Esophagus squamous epithelium (tissue), 5 donors: ENCODE measurements around the gene LMAN2L. TPM values are rescaled to one million over a fixed set of nuclear protein-coding genes. Genes with fewer than 3 reads are reported as not detected.

Source experiments
- DNase-seq: peaks from one replicate; lab custom pipeline; 2025; lab: John Stamatoyannopoulos, UW
- H3K27ac ChIP-seq, 4 donors: fragments of 200-600 bp; sonication (generic); one replicate each; pipeline ENCODE4 v1.5.1; 2016 to 2019; ENCODE audit warnings: mild to moderate bottlenecking in 1 of 4
- H3K27me3 ChIP-seq, 4 donors: fragments of 200-600 bp; sonication (generic); 1 replicate in 3 of 4; 2 replicates in 1 of 4; pipeline versions ENCODE4 v1.5.1 to v1.6.0; 2017 to 2021; ENCODE audit warnings: antibody characterized with exemption in 1 of 4
- H3K36me3 ChIP-seq, 3 donors: fragments of 200-600 bp; sonication (generic); one replicate each; pipeline ENCODE4 v1.5.1; 2016 to 2019
- H3K4me1 ChIP-seq, 3 donors: fragments of 200-600 bp; sonication (generic); one replicate each; pipeline ENCODE4 v1.5.1; 2017 to 2019
- H3K4me3 ChIP-seq, 4 donors: fragments of 200-600 bp; sonication (generic); 1 replicate in 3 of 4; 2 replicates in 1 of 4; pipeline ENCODE4 v1.5.1; 2016 to 2019; ENCODE audit warnings: mild to moderate bottlenecking in 2 of 4, moderate library complexity in 1 of 4
- H3K9me3 ChIP-seq, 3 donors: fragments of 200-600 bp; sonication (generic); one replicate each; pipeline ENCODE4 v1.5.1; 2016 to 2019
- POLR2A ChIP-seq, 4 donors: fragments of 450-650 bp; IDR thresholded peaks; one replicate each; pipeline ENCODE4 v1.6.1; 2017; ENCODE audit warnings: antibody characterized with exemption in 4 of 4, mild to moderate bottlenecking in 4 of 4, moderate library complexity in 3 of 4
- WGBS, 2 donors: methylation state at CpG; one replicate each; pipeline ENCODE4 v1.1.5; 2018; 5-methylcytosine and 5-hydroxymethylcytosine counted together
- intact Hi-C: fragments of 100-400 bp; cut with DNase I; formaldehyde crosslinking; loops from one replicate; pipeline ENCODE4 v1.15.0; 2022
- total RNA-seq, 4 donors: library from RNA; depleted of rRNA; stranded (reverse); fragments of >200 nt; gene quantifications; one replicate each; pipeline ENCODE4 v1.1.0, GENCODE V29; 2016
- TF ChIP-seq, protein P1 (sequence below), 6 experiments: fragments of 450-650 bp in 4 of 6; fragments of 200-600 bp in 2 of 6; sonication (generic) in 2 of 6; IDR thresholded peaks; one replicate each; pipeline ENCODE4 v1.5.1; 2016 to 2019; ENCODE audit warnings: antibody characterized with exemption in 6 of 6, mild to moderate bottlenecking in 4 of 6, moderate library complexity in 4 of 6
- donor health status: DM: yes; HTN: yes; CAD: no.

The LMAN2L gene
- total RNA-seq, 4 donors from 2014 or later: 7.4 to 12.6 (median 10.5) TPM

DNA sequence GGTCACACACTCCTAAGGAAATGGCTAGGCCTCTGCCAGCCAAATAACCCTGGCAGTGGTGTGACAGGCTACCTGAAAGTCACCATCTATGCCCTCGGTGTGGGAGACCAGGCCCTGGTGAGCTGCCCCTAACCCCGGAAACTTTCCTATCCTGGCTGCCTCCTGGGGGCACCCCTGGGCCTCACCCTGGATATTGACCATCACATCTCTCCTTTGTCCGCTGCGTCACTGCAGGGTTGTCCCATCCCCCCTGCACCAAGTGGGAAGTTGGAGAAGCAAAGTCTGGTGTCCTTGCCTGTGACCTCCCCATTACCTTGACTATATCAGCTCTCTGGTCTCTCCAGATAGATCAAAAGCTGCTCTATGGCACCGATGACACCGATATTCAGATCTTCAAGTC is 78.5 kb downstream of the LMAN2L start:
- no peak overlapping the region for H3K4me3 ChIP-seq
- H3K36me3 ChIP-seq: no peaks in the 10 kb centered on the region
- H3K27me3 ChIP-seq: no peaks in the 10 kb centered on the region
- no peak overlapping the region for H3K27ac ChIP-seq
- TF ChIP-seq POLR2A (IDR thresholded peaks at IDR 0.05): no peak
- TF ChIP-seq, protein P1, sequence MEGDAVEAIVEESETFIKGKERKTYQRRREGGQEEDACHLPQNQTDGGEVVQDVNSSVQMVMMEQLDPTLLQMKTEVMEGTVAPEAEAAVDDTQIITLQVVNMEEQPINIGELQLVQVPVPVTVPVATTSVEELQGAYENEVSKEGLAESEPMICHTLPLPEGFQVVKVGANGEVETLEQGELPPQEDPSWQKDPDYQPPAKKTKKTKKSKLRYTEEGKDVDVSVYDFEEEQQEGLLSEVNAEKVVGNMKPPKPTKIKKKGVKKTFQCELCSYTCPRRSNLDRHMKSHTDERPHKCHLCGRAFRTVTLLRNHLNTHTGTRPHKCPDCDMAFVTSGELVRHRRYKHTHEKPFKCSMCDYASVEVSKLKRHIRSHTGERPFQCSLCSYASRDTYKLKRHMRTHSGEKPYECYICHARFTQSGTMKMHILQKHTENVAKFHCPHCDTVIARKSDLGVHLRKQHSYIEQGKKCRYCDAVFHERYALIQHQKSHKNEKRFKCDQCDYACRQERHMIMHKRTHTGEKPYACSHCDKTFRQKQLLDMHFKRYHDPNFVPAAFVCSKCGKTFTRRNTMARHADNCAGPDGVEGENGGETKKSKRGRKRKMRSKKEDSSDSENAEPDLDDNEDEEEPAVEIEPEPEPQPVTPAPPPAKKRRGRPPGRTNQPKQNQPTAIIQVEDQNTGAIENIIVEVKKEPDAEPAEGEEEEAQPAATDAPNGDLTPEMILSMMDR (IDR thresholded peaks at IDR 0.05): no peak
- 85 to 98% methylated on average over 2 to 6 of the region's 6 CpGs for WGBS, 2 donors
- intact Hi-C loops: no loop called here
- peaks cover 6 to 15% (median 6%) of the 10 kb centered on the region in 3 donors for H3K4me1 ChIP-seq
- H3K9me3 ChIP-seq: no peaks in the 10 kb centered on the region
- no peak for DNase-seq

DNA sequence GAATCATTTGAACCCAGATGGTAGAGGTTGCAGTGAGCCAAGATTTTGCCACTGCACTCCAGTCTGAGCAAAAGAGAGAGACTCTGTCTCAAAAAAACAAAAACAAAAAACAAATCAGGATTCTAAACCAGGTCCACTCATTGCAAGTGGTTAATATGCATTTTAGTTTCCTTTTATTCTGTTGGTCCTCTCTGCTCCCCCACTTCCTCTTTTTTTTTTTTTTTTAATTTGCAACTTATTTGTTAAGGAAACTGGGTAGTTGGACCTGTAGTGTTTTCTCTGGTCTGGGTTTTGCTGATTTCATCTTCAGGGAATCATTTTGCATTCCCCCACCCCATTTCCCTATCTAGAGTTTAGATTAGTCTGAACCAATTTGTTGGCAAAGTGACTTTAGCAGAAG is 83.3 kb downstream of the LMAN2L start:
- no peaks in the 10 kb centered on the region for H3K4me1 ChIP-seq
- no peak for TF ChIP-seq POLR2A (IDR thresholded peaks at IDR 0.05)
- TF ChIP-seq, protein P1 (IDR thresholded peaks at IDR 0.05): no peak
- no peak overlapping the region for H3K27ac ChIP-seq
- H3K36me3 ChIP-seq: no peaks in the 10 kb centered on the region
- no peaks in the 10 kb centered on the region for H3K27me3 ChIP-seq
- intact Hi-C loops: no loop called here
- no peaks in the 10 kb centered on the region for H3K9me3 ChIP-seq
- H3K4me3 ChIP-seq: no peak overlapping the region
- no peak for DNase-seq

Other genes with a start within 250 kb of the LMAN2L start
- gene NEURL3, start 234.7 kb downstream of the LMAN2L start, total RNA-seq: not detected
- 10 to 100 TPM in 1 of 4 donors, 1 to 10 TPM in 3; 2.8 to 25.9 (median 5.7) TPM for gene ARID5A, start 203.3 kb downstream of the LMAN2L start, total RNA-seq
- 10 to 100 TPM; 16.0 to 45.2 (median 18.1) TPM for gene KANSL3, start 101.8 kb downstream of the LMAN2L start, total RNA-seq
- under 1 TPM in 2 of 4 donors, not detected in 2; 0.13 to 0.19 TPM for gene FER1L5, start 97.3 kb downstream of the LMAN2L start, total RNA-seq
- gene CNNM4, start 20.8 kb upstream of the LMAN2L start, total RNA-seq: 1 to 10 TPM; 3.4 to 8.5 (median 6.7) TPM
- gene CNNM3, start 76.2 kb upstream of the LMAN2L start, total RNA-seq: 10 to 100 TPM in 1 of 4 donors, 1 to 10 TPM in 3; 3.7 to 10.2 (median 5.5) TPM
- 1 to 10 TPM in 3 of 4 donors, under 1 TPM in 1; 1.00 to 3.4 (median 2.1) TPM for gene ANKRD23, start 104.0 kb upstream of the LMAN2L start, total RNA-seq
- gene ANKRD39, start 118.0 kb upstream of the LMAN2L start, total RNA-seq: 10 to 100 TPM in 3 of 4 donors, 1 to 10 TPM in 1; 7.1 to 17.2 (median 14.0) TPM
- 10 to 100 TPM in 2 of 4 donors, 1 to 10 TPM in 2; 7.4 to 23.8 (median 12.8) TPM for gene SEMA4C, start 130.0 kb upstream of the LMAN2L start, total RNA-seq
- gene FAM178B, start 246.5 kb upstream of the LMAN2L start, total RNA-seq: under 1 TPM in 1 of 4 donors, not detected in 3; 0.72 TPM